Endodermal cell (in vitro differentiated cells): ENCODE results near the gene LARGE1. TPM values are rescaled to one million over a fixed set of nuclear protein-coding genes. Genes with fewer than 3 reads are reported as not detected.

Experiments
- DNase-seq: peaks from one replicate; pipeline ENCODE4 v3.0.0-alpha.2; 2017
- H3K27ac ChIP-seq: 2 replicates; pipeline ENCODE4 v1.5.1; 2013; ENCODE audit warnings: mild to moderate bottlenecking, low read depth, low read length, moderate library complexity
- H3K27me3 ChIP-seq: 2 replicates; pipeline ENCODE4 v1.6.1; 2013; ENCODE audit warnings: mild to moderate bottlenecking, low read length, moderate library complexity; ENCODE audit not compliant: insufficient read depth, control insufficient read depth, poor library complexity, severe bottlenecking
- H3K36me3 ChIP-seq: 2 replicates; pipeline ENCODE4 v1.7.0; 2013; ENCODE audit warnings: mild to moderate bottlenecking, low read length, moderate library complexity; ENCODE audit not compliant: control insufficient read depth, insufficient read depth
- H3K4me1 ChIP-seq: one replicate; pipeline ENCODE4 v1.7.0; 2013; ENCODE audit warnings: low read length; ENCODE audit not compliant: control insufficient read depth, insufficient read depth
- H3K4me3 ChIP-seq: 2 replicates; pipeline ENCODE4 v1.5.1; 2013; ENCODE audit warnings: mild to moderate bottlenecking, low read length, moderate library complexity
- H3K9ac ChIP-seq: 2 replicates; pipeline ENCODE4 v1.6.1; 2013; ENCODE audit warnings: mild to moderate bottlenecking, low read length, moderate library complexity; ENCODE audit not compliant: poor library complexity, severe bottlenecking; ENCODE audit errors: extremely low read depth
- H3K9me3 ChIP-seq: 2 replicates; pipeline ENCODE4 v1.6.1; 2013; ENCODE audit warnings: mild to moderate bottlenecking, low read length, moderate library complexity; ENCODE audit not compliant: control insufficient read depth
- H3K27ac Mint-ChIP-seq: 2 replicates; pipeline ENCODE4 v1.8.0; 2020; ENCODE audit warnings: mixed read lengths
- H3K27me3 Mint-ChIP-seq: 2 replicates; pipeline ENCODE4 v1.8.0; 2021; ENCODE audit warnings: mild to moderate bottlenecking, mixed read lengths; ENCODE audit not compliant: insufficient read depth
- H3K36me3 Mint-ChIP-seq: 2 replicates; pipeline ENCODE4 v1.8.0; 2020; ENCODE audit warnings: low read depth, mixed read lengths
- H3K4me1 Mint-ChIP-seq: 2 replicates; pipeline ENCODE4 v1.8.0; 2020; ENCODE audit warnings: mixed read lengths
- H3K4me3 Mint-ChIP-seq: 2 replicates; pipeline ENCODE4 v1.8.0; 2020; ENCODE audit warnings: mild to moderate bottlenecking, moderate library complexity, mixed read lengths
- H3K9me3 Mint-ChIP-seq: 2 replicates; pipeline ENCODE4 v1.8.0; 2020; ENCODE audit warnings: mild to moderate bottlenecking, mixed read lengths
- CTCF ChIP-seq: fragments of 200-600 bp; sonication (generic); conservative IDR thresholded peaks from 2 replicates; pipeline ENCODE4 v1.5.0; 2021; ENCODE audit warnings: antibody characterized with exemption, mild to moderate bottlenecking
- WGBS, 2 experiments: methylation state at CpG; one replicate each; pipeline versions ENCODE4 v1.1.5 to v1.1.7; 2013; ENCODE audit warnings: missing lambda C conversion rate in 2 of 2, mixed read lengths in 1 of 2; ENCODE audit not compliant: insufficient coverage in 1 of 2, insufficient read length in 1 of 2; 5-methylcytosine and 5-hydroxymethylcytosine counted together
- total RNA-seq, 2 donors: library from RNA; stranded (reverse); fragmentation: NEBNext Ultra II Directional in 1 of 2; extraction: Animal tissue kit (Norgen Biotek cat#: 25700) in 1 of 2; gene quantifications; 2 replicates in 1 of 2; 3 replicates in 1 of 2; pipeline ENCODE4 v1.2.1, GENCODE V29; 2021

The LARGE1 gene
- total RNA-seq, 2 donors from 2014 or later: 17.5 to 24.3 TPM

- Histone ChIP-seq H3K9me3 (no peaks in the 10 kb centered on the region), H3K27me3 (no peaks in the 10 kb centered on the region), H3K4me1 (no peaks in the 10 kb centered on the region), H3K27ac (no peak overlapping the region), H3K9ac (no peak overlapping the region), H3K36me3 (no peaks in the 10 kb centered on the region), H3K4me3 (no peak overlapping the region)
- Mint-ChIP-seq H3K27me3 (no peaks in the 10 kb centered on the region), H3K4me1 (peaks cover 14% of the 10 kb centered on the region), H3K36me3 (no peaks in the 10 kb centered on the region), H3K27ac (no peak overlapping the region), H3K4me3 (no peak overlapping the region), H3K9me3 (no peaks in the 10 kb centered on the region)
- no peak for TF ChIP-seq CTCF
- 36 to 42% methylated on average over 2 to 3 of the region's 6 CpGs for WGBS, 2 experiments
- peak; percentile 55 for DNase-seq
Measured at GRCh38 chr22:33666961-33667619, 253.2 kb downstream of the LARGE1 start.

- DNase-seq: peak; percentile 64
- 69 to 75% methylated on average over 4 of the region's 4 CpGs for WGBS, 2 experiments
- Histone ChIP-seq H3K9me3 (no peaks in the 10 kb centered on the region), H3K27ac (no peak overlapping the region), H3K36me3 (no peaks in the 10 kb centered on the region), H3K9ac (no peak overlapping the region), H3K4me3 (no peak overlapping the region), H3K4me1 (no peaks in the 10 kb centered on the region), H3K27me3 (no peaks in the 10 kb centered on the region)
- Mint-ChIP-seq H3K4me3 (no peak overlapping the region), H3K4me1 (peaks cover 14% of the 10 kb centered on the region), H3K9me3 (no peaks in the 10 kb centered on the region), H3K36me3 (no peaks in the 10 kb centered on the region), H3K27ac (no peak overlapping the region), H3K27me3 (no peaks in the 10 kb centered on the region)
- no peak for TF ChIP-seq CTCF
Measured at GRCh38 chr22:33666279-33666960, 253.9 kb downstream of the LARGE1 start.

- Histone ChIP-seq H3K27me3 (no peaks in the 10 kb centered on the region), H3K9me3 (peaks cover 15% of the 10 kb centered on the region), H3K9ac (no peak overlapping the region), H3K27ac (no peak overlapping the region), H3K4me1 (no peaks in the 10 kb centered on the region), H3K4me3 (no peak overlapping the region), H3K36me3 (peaks cover 2% of the 10 kb centered on the region)
- H3K9me3 Mint-ChIP-seq: peaks cover 2% of the 10 kb centered on the region
- no peak overlapping the region for H3K4me3 Mint-ChIP-seq
- DNase-seq: no peak
- TF ChIP-seq CTCF: no peak
- H3K27me3 Mint-ChIP-seq: no peaks in the 10 kb centered on the region
- no peak overlapping the region for H3K27ac Mint-ChIP-seq
- peaks cover 2% of the 10 kb centered on the region for H3K4me1 Mint-ChIP-seq
- H3K36me3 Mint-ChIP-seq: no peaks in the 10 kb centered on the region
- 86 to 88% methylated on average over 1 to 2 of the region's 2 CpGs for WGBS, 2 experiments
Measured at GRCh38 chr22:33659448-33659847, 260.8 kb downstream of the LARGE1 start.
